Gastrocnemius medialis (tissue), 4 donors: ENCODE measurements around the gene ATP11A. TPM values are rescaled to one million over a fixed set of nuclear protein-coding genes. Genes with fewer than 3 reads are reported as not detected.

ENCODE experiments used
- ATAC-seq, 2 donors: fragments of 150-250 bp; one replicate each; pipeline ENCODE4 v1.9.1; 2016
- DNase-seq, 2 donors: peaks; one replicate each; pipeline ENCODE4 v3.0.0-alpha.2; 2019
- H3K27ac ChIP-seq, 4 donors: fragments of 200-600 bp; sonication (generic); 1 replicate in 1 of 4; 2 replicates in 3 of 4; pipeline ENCODE4 v1.5.1; 2016 to 2018; ENCODE audit warnings: mild to moderate bottlenecking in 2 of 4, moderate library complexity in 1 of 4
- H3K27me3 ChIP-seq, 3 donors: fragments of 200-600 bp; sonication (generic) in 2 of 3; 1 replicate in 1 of 3; 2 replicates in 2 of 3; pipeline versions ENCODE4 v1.5.1 to v1.6.0; 2016 to 2019; ENCODE audit warnings: mild to moderate bottlenecking in 1 of 3, moderate library complexity in 1 of 3
- H3K36me3 ChIP-seq, 2 donors: fragments of 200-600 bp; sonication (generic) in 1 of 2; one replicate each; pipeline ENCODE4 v1.5.1; 2017 to 2018
- H3K4me1 ChIP-seq, 2 donors: fragments of 200-600 bp; sonication (generic) in 1 of 2; one replicate each; pipeline ENCODE4 v1.5.1; 2016 to 2017; ENCODE audit warnings: mild to moderate bottlenecking in 2 of 2
- H3K4me3 ChIP-seq, 4 donors: fragments of 200-600 bp; sonication (generic) in 3 of 4; 1 replicate in 1 of 4; 2 replicates in 3 of 4; pipeline ENCODE4 v1.5.1; 2016 to 2019; ENCODE audit warnings: mild to moderate bottlenecking in 2 of 4
- H3K9me3 ChIP-seq, 3 donors: fragments of 200-600 bp; sonication (generic) in 2 of 3; 1 replicate in 1 of 3; 2 replicates in 2 of 3; pipeline ENCODE4 v1.5.1; 2016 to 2019
- CTCF ChIP-seq, 5 experiments: fragments of 450-650 bp in 3 of 5; fragments of 200-600 bp in 2 of 5; sonication (generic) in 2 of 5; IDR thresholded peaks in 4 of 5; conservative IDR thresholded peaks in 1 of 5; 1 replicate in 4 of 5; 2 replicates in 1 of 5; pipeline ENCODE4 v1.5.1; 2016 to 2019; ENCODE audit warnings: antibody characterized with exemption in 5 of 5, mild to moderate bottlenecking in 3 of 5, moderate library complexity in 3 of 5
- POLR2A ChIP-seq, 2 donors: fragments of 450-650 bp; IDR thresholded peaks; one replicate each; pipeline ENCODE4 v1.6.1; 2017; ENCODE audit warnings: antibody characterized with exemption in 2 of 2, mild to moderate bottlenecking in 2 of 2, moderate library complexity in 2 of 2
- in situ Hi-C, 4 donors: fragments of 200-750 bp; cut with MboI; loops; one replicate each; pipeline versions ENCODE4 v1.15.0 to v1.8.0; 2017; ENCODE audit warnings: low sequenced_read_pairs in 4 of 4
- intact Hi-C: fragments of 100-400 bp; cut with DNase I; formaldehyde crosslinking; loops from one replicate; pipeline ENCODE4 v1.15.1; 2023; ENCODE audit warnings: low total_unique reads
- total RNA-seq, 4 donors: library from RNA; depleted of rRNA; stranded (reverse); fragments of >200 nt; gene quantifications; one replicate each; pipeline versions ENCODE4 v1.1.0 to v1.2.3, GENCODE V29; 2016

ATP11A gene
- total RNA-seq, 4 donors from 2014 or later = 10.0 to 14.2 (median 12.6) TPM

GRCh38 chr13:112831801-112832200, 142.0 kb downstream of the ATP11A start:
- H3K27me3 ChIP-seq = no peaks in the 10 kb centered on the region
- intact Hi-C loops (no loop called here), in situ Hi-C loops (no loop called here)
- TF ChIP-seq CTCF (IDR thresholded peaks at IDR 0.05 in 4 of 5, conservative IDR thresholded peaks at IDR 0.05 in 1 of 5) (no peak), POLR2A (IDR thresholded peaks at IDR 0.05) (no peak)
- no peaks in the 10 kb centered on the region for H3K4me1 ChIP-seq
- no peaks in the 10 kb centered on the region for H3K9me3 ChIP-seq
- no peak overlapping the region for H3K4me3 ChIP-seq
- no peak overlapping the region for H3K27ac ChIP-seq
- H3K36me3 ChIP-seq = peaks cover 2 to 61% of the 10 kb centered on the region in 2 donors
- ATAC-seq (no peak), DNase-seq (no peak)

GRCh38 chr13:112832811-112833210, 143.0 kb downstream of the ATP11A start:
- DNase-seq (no peak), ATAC-seq (no peak)
- intact Hi-C loops (no loop called here), in situ Hi-C loops (no loop called here)
- TF ChIP-seq CTCF (IDR thresholded peaks at IDR 0.05 in 4 of 5, conservative IDR thresholded peaks at IDR 0.05 in 1 of 5) (no peak), POLR2A (IDR thresholded peaks at IDR 0.05) (no peak)
- Histone ChIP-seq H3K9me3 (no peaks in the 10 kb centered on the region), H3K27ac (no peak overlapping the region), H3K27me3 (no peaks in the 10 kb centered on the region), H3K4me1 (no peaks in the 10 kb centered on the region), H3K4me3 (no peak overlapping the region), H3K36me3 (peaks cover 0 to 62% of the 10 kb centered on the region in 2 donors)

GRCh38 chr13:112833551-112834257, 143.9 kb downstream of the ATP11A start:
- in situ Hi-C loops (no loop called here), intact Hi-C loops (no loop called here)
- peaks cover 0 to 59% of the 10 kb centered on the region in 2 donors for H3K36me3 ChIP-seq
- DNase-seq (no peak), ATAC-seq (no peak)
- TF ChIP-seq CTCF (IDR thresholded peaks at IDR 0.05 in 4 of 5, conservative IDR thresholded peaks at IDR 0.05 in 1 of 5) = no peak
- TF ChIP-seq POLR2A (IDR thresholded peaks at IDR 0.05) = no peak
- H3K4me3 ChIP-seq = no peak overlapping the region
- H3K9me3 ChIP-seq = no peaks in the 10 kb centered on the region
- H3K27me3 ChIP-seq = no peaks in the 10 kb centered on the region
- H3K27ac ChIP-seq = no peak overlapping the region
- H3K4me1 ChIP-seq = no peaks in the 10 kb centered on the region

- no peaks in the 10 kb centered on the region for H3K9me3 ChIP-seq
- peaks cover 0 to 56% of the 10 kb centered on the region in 2 donors for H3K36me3 ChIP-seq
- no peaks in the 10 kb centered on the region for H3K27me3 ChIP-seq
- no peak overlapping the region for H3K4me3 ChIP-seq
- TF ChIP-seq CTCF (IDR thresholded peaks at IDR 0.05 in 4 of 5, conservative IDR thresholded peaks at IDR 0.05 in 1 of 5) = no peak
- TF ChIP-seq POLR2A (IDR thresholded peaks at IDR 0.05) = no peak
- no peak overlapping the region for H3K27ac ChIP-seq
- ATAC-seq (no peak), DNase-seq (no peak)
- in situ Hi-C loops = no loop called here
- intact Hi-C loops = no loop called here
- no peaks in the 10 kb centered on the region for H3K4me1 ChIP-seq
Measured at GRCh38 chr13:112835344-112835743, 145.5 kb downstream of the ATP11A start.

GRCh38 chr13:112835796-112836195, 146.0 kb downstream of the ATP11A start:
- Histone ChIP-seq H3K9me3 (no peaks in the 10 kb centered on the region), H3K4me3 (no peak overlapping the region), H3K27ac (no peak overlapping the region), H3K36me3 (peaks cover 0 to 56% of the 10 kb centered on the region in 2 donors), H3K27me3 (no peaks in the 10 kb centered on the region), H3K4me1 (no peaks in the 10 kb centered on the region)
- TF ChIP-seq CTCF (IDR thresholded peaks at IDR 0.05 in 4 of 5, conservative IDR thresholded peaks at IDR 0.05 in 1 of 5) = no peak
- no peak for TF ChIP-seq POLR2A (IDR thresholded peaks at IDR 0.05)
- intact Hi-C loops (no loop called here), in situ Hi-C loops (no loop called here)
- DNase-seq (no peak), ATAC-seq (no peak)
